CD4-positive, alpha-beta T cell treated with Interferon gamma for 1 hour (primary cell): ENCODE measurements around the gene ORC1.
"Not testable (repeated sequence)": the region's sequence is repeated elsewhere in the genome, so short reads cannot be mapped to it uniquely, and the experiment has no call there.

Source experiments
- DNase-seq: peaks from one replicate; pipeline ENCODE4 v3.0.0-alpha.2; 2020

ORC1 gene

GRCh38 chr1:52385376-52385775 lies 18.8 kb downstream of the ORC1 start:
- no peak for DNase-seq

GRCh38 chr1:52369851-52370250 lies 34.4 kb downstream of the ORC1 start:
- not testable (repeated sequence) for DNase-seq

GRCh38 chr1:52368383-52369172 lies 35.6 kb downstream of the ORC1 start:
- DNase-seq, result peak; percentile 57

- DNase-seq, result no peak
Measured at GRCh38 chr1:52367272-52367671, 37.0 kb downstream of the ORC1 start.

- DNase-seq, result no peak
Measured at GRCh38 chr1:52366517-52366827, 37.8 kb downstream of the ORC1 start.

GRCh38 chr1:52365746-52366516 lies 38.3 kb downstream of the ORC1 start, which contains the start of gene CC2D1B:
CC2D1B (minus strand) TSS chr1:52366205; CDS start chr1:52364620, 1,585 bp downstream.
- peak; percentile 100 for DNase-seq

- peak; percentile 4 for DNase-seq
Measured at GRCh38 chr1:52365071-52365745, 39.0 kb downstream of the ORC1 start.

GRCh38 chr1:52364235-52364839 lies 39.9 kb downstream of the ORC1 start:
- DNase-seq, result no peak

- DNase-seq, result no peak
Measured at GRCh38 chr1:52360595-52360968, 43.6 kb downstream of the ORC1 start.

- DNase-seq, result no peak
Measured at GRCh38 chr1:52359676-52360594, 44.3 kb downstream of the ORC1 start.

GRCh38 chr1:52358851-52359497 lies 45.2 kb downstream of the ORC1 start:
- DNase-seq, result no peak

- no peak for DNase-seq
Measured at GRCh38 chr1:52357397-52357796, 46.8 kb downstream of the ORC1 start.

GRCh38 chr1:52356818-52357355 lies 47.3 kb downstream of the ORC1 start:
- no peak for DNase-seq

- DNase-seq, result no peak
Measured at GRCh38 chr1:52355847-52356505, 48.2 kb downstream of the ORC1 start.

- DNase-seq, result no peak
Measured at GRCh38 chr1:52355436-52355835, 48.8 kb downstream of the ORC1 start.

- no peak for DNase-seq
Measured at GRCh38 chr1:52352690-52353089, 51.5 kb downstream of the ORC1 start.

GRCh38 chr1:52348704-52349300 lies 55.4 kb downstream of the ORC1 start:
- DNase-seq, result no peak

- no peak for DNase-seq
Measured at GRCh38 chr1:52346653-52347052, 57.6 kb downstream of the ORC1 start.

- DNase-seq, result no peak
Measured at GRCh38 chr1:52345252-52345651, 59.0 kb downstream of the ORC1 start.

- no peak for DNase-seq
Measured at GRCh38 chr1:52343979-52344378, 60.2 kb downstream of the ORC1 start.
